Uterus (tissue), 2 donors: ENCODE data around the gene ITK.

Experiments used
- POLR2A ChIP-seq, 2 donors: fragments of 450-650 bp; IDR thresholded peaks; one replicate each; pipeline ENCODE4 v1.6.1; 2016; ENCODE audit warnings: antibody characterized with exemption in 2 of 2, mild to moderate bottlenecking in 1 of 2, moderate library complexity in 1 of 2
- TF ChIP-seq, protein P1 (sequence below), 4 experiments: fragments of 200-600 bp in 2 of 4; fragments of 450-650 bp in 2 of 4; sonication (generic) in 2 of 4; IDR thresholded peaks; one replicate each; pipeline ENCODE4 v1.5.1; 2016 to 2019; ENCODE audit warnings: antibody characterized with exemption in 4 of 4, mild to moderate bottlenecking in 2 of 4, moderate library complexity in 1 of 4

DNA sequence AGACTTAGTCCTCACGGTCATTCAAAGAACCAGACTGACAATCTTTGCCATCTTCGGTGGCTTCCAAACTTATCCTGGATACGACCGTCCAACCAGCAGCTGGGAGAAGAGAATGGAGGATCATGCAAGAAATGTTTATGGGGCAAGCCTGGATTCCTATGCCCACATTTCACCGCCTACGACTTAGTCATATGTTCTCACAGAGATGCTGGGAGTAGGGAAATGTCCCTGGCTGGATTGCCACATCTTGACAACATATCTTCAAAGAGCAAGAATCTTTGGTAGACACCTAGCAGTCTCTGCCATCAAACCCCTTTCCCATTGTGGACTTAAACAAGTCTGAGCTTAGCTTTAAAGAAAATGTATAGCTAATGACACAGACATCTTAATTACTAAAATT is 42.9 kb upstream of the ITK start:
- TF ChIP-seq, protein P1, sequence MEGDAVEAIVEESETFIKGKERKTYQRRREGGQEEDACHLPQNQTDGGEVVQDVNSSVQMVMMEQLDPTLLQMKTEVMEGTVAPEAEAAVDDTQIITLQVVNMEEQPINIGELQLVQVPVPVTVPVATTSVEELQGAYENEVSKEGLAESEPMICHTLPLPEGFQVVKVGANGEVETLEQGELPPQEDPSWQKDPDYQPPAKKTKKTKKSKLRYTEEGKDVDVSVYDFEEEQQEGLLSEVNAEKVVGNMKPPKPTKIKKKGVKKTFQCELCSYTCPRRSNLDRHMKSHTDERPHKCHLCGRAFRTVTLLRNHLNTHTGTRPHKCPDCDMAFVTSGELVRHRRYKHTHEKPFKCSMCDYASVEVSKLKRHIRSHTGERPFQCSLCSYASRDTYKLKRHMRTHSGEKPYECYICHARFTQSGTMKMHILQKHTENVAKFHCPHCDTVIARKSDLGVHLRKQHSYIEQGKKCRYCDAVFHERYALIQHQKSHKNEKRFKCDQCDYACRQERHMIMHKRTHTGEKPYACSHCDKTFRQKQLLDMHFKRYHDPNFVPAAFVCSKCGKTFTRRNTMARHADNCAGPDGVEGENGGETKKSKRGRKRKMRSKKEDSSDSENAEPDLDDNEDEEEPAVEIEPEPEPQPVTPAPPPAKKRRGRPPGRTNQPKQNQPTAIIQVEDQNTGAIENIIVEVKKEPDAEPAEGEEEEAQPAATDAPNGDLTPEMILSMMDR (IDR thresholded peaks at IDR 0.05), result no peak
- no peak for TF ChIP-seq POLR2A (IDR thresholded peaks at IDR 0.05)
